ENCODE results near the gene CLDND1.

The CLDND1 gene

DNA sequence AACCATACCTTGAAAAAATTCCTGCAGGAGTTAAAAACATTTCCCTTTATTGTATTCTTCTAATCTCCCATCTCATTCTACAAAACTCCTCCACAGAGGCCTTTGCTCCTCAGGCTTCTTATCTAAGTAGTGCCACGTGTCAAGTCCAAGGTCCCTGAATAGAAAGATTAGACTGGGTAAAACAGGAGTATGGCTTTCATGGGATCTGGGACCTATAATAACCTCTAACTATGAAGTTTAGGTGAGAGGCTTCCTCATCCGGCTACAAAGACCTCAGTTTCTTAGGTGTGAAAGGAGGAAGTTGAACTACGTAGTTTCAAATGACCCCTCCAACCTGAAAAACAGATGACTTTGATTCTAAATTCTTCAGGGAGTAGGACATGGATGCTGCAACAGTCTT, 29.1 kb upstream of the CLDND1 start:
- DNase-seq (ENCODE audit: low read depth), result no peak

DNA sequence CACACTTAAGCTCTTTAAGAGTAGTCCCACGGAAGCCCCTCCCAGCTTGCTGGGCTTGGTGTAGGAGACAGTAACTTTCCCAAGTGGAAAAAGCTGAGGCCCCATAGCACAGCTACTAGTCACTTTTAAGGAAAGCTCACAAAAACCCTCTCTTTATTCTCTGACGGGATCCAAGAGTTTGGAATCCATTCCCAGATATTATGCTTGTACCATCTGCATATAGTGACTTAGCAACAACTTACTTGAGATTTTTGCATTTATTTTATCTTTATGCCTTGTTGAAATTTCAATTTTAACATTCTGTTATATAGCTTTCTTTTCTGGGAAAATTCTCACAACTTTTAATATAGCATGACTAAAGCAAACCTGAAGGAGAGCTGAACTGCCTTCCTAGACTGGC, 28.5 kb upstream of the CLDND1 start:
- DNase-seq (ENCODE audit: low read depth), result no peak

DNA sequence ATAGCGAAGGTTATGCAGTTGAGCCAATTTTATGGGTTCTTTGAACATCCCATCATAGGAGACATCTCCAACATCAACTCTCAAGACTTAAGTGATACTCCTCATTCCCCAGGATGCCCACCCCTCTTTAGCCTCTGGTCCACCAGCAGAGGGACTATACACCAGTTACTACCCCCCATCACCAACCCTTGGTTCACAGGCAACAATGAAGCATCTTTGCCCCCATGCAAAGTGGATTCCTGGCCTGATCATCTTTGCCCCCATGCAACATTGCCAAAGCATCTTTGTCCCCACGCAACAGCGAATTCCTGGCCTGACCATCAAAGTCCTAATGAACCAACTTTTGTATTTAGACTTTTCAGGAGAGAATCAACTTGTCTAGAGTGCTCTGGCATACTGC, 28.1 kb upstream of the CLDND1 start:
- no peak for DNase-seq (ENCODE audit: low read depth)

DNA sequence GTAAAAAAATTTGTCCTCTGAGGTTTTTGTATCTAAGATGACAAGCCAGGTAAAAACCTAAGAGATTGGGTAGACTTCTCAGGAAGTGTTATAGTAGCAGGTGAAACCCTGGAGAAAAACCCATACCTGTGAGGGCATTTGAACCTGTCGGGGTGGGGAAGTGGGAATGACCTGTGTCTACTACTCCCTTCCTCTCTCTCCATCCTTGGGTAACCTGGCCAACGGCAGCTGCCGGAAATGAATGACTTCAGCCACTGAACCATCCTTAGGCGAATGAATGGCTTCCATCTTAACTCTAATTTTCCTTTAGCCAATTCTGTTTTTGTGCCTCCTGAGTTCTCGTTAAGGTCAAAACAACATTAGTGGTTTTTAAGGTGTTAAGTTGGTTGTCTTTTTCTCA, 25.8 kb upstream of the CLDND1 start:
- no peak for DNase-seq (ENCODE audit: low read depth)

DNA sequence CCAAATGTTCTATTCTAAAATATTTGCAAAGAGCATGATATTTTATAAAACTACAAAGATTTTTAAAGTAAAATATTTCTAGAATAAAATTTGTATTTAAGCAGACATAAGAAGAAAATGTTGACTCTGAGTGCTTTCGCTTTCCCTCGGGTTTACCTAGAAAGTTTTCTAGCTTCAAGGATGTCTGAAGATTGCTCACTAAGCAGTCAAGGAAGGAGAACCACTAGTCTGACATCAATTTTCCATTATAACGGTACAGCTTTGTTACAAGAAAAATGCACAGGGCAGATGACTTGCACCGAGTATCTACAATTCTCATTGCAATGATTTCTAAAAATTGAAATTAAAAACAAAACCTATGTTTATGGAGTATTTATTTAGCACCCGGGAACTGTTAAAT, 23.2 kb upstream of the CLDND1 start:
- no peak for DNase-seq (ENCODE audit: low read depth)

DNA sequence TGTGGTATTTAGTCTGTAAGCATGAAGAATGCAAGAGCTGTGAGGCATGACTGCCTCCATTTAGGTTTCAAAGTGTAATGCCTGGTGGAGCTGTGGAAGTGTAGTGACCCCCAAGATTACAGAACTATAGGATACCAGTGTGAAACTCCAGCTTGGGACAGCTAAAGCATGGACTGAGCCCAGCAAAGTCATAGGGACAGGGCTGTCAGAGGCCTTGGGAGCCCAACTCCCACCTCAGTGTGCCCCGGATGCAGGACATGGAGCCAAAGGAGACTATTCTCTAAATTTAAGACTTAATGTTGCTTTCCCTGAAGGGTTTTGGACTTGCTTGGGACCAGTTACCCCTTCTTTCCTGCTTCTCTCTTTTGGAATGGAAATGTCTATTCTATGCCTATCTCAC, 19.9 kb upstream of the CLDND1 start:
- no peak for DNase-seq (ENCODE audit: low read depth)

DNA sequence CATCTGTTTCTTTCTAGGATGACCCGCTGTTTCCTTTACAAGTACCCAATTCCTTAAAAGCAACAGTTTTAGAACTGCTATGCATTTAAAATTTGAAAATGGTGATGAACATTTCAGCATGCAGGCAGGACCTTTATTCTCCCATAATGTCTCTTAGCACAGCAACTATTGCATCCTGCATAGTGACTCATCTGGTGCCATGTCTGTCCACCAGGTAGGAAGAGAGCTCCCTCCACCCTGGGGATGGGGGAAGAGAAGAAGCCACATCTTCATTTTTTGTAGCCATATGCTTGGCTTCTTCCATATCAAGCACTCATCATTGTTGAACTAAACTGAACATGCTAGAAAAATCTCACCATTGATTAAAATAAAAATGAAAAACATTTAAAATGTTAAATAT, 19.0 kb upstream of the CLDND1 start:
- no peak for DNase-seq (ENCODE audit: low read depth)

DNA sequence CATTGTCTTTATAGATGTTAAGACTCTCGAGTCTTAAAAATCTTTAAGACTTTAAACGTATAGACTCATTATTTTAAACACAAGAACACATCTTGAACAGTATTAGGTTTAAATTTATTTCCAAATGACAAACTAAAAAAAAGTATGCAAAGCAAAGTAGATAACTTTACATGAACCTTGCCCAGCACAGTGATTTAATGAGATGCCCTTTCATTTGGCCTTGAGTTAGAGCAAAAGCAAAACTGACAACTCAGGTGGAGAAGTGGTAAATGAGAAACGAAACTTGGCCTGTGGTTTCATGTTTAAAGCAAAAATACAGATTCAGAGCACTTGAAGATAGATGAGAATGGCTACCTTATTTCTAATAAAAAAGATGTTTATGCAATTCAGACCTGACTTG, 17.6 kb upstream of the CLDND1 start:
- DNase-seq (ENCODE audit: low read depth), result no peak

DNA sequence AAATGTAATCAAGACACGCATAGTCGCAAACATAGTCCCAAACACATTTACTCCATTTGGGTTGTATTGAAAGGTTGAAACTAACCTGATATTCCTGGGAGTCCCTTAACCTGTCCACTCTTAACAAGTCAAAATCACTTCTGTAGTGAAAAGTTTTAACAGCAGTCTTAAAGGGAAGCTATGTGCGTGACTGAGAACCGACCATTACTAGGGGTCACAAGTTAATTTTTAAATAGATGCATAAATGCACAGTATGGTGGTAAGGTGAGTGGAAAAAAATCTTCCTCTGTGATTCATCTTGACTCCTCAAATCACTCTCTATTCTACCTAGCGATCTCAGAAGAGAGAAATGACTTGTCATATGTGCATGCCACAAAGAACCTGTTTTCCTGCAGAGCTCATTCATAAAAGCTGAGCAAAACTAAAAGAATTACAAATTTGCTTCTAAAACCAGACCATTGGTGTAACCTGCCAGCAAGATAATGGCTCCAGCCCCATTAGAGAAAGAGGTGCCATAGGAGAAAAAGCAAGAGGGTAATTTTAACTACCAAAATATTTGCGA, 13.8 kb upstream of the CLDND1 start:
- no peak for DNase-seq (ENCODE audit: low read depth)

DNA sequence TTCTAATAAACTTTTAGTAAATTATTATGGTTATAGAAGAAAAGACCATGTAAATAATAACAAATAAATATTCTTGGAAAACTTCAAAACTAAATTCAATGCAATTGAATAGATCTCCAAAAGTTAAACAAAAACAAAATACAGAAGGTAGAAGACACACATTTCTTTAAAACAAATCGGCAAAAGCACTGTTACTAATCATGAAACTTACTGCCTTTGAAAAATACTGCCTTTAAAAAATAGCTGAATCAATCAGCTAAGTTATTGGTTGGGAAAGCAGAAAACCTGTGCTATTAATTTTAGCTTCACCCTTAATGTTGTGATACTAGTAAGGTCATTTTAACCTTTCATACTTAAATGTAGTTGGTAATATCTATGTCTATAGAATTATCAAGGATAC, 12.0 kb upstream of the CLDND1 start:
- DNase-seq (ENCODE audit: low read depth), result no peak

DNA sequence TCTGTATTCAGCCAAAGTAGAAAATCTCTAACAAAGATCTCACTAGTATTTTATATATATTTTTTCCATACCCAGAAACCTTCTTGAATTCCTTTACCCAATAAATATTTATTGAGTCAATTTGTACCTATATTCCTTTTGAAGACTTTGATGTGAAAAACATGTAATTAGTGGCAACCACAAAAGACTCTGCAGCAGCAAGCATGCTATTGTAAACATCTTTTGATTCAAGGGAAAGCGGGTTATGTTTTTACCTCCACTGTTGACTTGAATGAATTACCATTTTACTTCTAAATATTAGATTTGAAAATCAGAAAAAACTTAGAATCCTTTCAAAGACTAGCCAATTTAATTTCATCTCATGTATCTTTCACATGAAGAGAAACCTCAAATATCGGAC, 11.5 kb upstream of the CLDND1 start:
- no peak for DNase-seq (ENCODE audit: low read depth)

DNA sequence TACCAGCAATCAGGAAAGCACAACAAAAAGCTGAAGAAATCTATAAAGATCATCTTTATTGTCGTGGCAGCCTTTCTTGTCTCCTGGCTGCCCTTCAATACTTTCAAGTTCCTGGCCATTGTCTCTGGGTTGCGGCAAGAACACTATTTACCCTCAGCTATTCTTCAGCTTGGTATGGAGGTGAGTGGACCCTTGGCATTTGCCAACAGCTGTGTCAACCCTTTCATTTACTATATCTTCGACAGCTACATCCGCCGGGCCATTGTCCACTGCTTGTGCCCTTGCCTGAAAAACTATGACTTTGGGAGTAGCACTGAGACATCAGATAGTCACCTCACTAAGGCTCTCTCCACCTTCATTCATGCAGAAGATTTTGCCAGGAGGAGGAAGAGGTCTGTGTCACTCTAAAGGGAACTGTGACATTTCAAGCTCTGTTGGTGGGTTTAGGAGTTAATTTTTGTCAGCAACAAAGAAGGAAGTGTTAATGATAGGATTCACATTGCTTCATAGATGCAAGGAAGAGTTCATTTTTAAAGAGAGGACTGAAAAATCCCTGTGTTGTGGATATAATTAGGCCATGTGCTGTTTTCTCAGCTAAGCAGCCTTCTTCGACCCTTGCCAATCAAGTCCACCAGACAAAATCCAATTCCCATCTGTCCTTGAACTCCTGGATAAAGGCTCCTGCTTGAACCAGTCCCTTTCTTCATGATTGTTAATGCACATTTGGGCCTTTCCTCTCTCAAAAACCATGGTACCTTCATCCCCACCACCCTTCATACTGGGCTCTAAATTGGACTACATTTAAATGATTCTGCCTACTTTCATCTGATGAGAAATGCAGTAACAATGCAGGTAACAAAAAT, 10.2 kb upstream of the CLDND1 start:
- no peak for DNase-seq (ENCODE audit: low read depth)

DNA sequence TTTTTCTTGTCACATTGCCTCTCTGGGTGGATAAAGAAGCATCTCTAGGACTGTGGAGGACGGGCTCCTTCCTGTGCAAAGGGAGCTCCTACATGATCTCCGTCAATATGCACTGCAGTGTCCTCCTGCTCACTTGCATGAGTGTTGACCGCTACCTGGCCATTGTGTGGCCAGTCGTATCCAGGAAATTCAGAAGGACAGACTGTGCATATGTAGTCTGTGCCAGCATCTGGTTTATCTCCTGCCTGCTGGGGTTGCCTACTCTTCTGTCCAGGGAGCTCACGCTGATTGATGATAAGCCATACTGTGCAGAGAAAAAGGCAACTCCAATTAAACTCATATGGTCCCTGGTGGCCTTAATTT, 9.6 kb upstream of the CLDND1 start:
- no peak for DNase-seq (ENCODE audit: low read depth)

DNA sequence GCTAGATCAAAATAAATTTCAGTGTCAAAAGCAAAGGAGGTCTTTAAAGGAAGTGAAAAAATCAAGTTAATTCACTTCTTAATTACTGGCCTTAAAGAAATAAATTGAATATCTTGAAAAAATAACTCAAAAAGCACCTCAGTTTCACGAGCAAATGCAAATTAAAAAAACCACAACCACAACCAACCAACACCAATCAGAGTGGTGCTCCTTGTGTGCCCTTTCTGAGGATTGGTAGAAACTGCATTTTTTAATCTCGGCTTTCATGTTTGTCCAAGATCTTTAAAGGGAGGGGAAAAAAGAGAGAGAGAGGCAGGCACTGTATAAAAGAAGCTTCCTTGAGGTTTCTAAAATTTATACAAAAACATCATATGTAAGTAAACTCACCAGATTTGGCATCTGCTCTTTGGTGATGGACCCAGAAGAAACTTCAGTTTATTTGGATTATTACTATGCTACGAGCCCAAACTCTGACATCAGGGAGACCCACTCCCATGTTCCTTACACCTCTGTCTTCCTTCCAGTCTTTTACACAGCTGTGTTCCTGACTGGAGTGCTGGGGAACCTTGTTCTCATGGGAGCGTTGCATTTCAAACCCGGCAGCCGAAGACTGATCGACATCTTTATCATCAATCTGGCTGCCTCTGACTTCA, 9.0 kb upstream of the CLDND1 start, which contains the start of gene GPR15:
Gene GPR15, plus strand, starts transcription at position 357 of the 653 bp plus-strand sequence. Its CDS starts 56 bp downstream, at position 413.
- DNase-seq (ENCODE audit: low read depth), result no peak

DNA sequence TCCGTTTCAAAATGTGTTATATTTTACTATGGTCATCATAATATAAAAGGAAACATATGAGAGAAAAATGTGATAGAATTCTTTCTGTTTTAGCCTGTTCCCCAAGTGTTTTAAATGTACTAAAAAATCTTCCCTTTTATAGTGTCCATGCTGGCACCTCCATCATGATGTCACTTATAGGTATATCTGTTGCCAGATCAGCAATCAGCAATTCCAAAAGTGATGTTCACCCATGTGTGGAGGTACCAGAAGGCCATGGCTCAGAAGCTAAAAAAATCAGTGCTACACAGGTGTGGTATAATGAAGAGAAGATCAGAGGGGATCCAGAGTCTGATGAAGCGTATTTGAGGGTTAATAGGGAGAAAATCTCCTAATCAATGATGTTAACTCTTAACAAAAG, 8.0 kb upstream of the CLDND1 start:
- no peak for DNase-seq (ENCODE audit: low read depth)

DNA sequence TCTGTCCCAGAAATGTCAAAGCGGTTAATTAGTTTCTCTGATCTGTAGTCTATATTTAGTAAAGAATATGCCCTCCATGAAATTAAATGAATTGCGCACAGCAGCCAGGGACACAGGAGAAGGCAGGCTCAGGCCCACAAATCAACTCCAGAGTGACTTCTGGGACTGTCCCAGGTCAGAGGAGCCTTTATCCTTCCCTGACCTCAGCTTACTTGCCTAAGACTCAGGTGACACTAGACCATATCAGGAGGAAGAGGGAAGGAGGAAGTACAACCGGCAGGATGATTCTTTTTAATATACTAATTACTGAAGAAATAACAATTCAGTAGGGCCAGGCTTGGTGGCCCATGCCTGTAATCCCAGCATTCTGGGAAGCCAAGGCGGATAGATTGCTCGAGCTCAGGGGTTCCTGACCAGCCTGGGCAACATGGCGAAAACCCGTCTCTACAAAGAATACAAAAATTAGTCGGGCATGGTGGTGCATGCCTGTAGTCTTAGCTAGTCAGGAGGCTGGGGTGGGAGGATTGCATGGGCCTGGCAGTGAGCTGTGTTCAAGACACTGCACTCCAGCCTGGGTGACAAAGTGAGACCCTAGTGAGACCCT, 7.3 kb upstream of the CLDND1 start:
- DNase-seq (ENCODE audit: low read depth), result no peak

DNA sequence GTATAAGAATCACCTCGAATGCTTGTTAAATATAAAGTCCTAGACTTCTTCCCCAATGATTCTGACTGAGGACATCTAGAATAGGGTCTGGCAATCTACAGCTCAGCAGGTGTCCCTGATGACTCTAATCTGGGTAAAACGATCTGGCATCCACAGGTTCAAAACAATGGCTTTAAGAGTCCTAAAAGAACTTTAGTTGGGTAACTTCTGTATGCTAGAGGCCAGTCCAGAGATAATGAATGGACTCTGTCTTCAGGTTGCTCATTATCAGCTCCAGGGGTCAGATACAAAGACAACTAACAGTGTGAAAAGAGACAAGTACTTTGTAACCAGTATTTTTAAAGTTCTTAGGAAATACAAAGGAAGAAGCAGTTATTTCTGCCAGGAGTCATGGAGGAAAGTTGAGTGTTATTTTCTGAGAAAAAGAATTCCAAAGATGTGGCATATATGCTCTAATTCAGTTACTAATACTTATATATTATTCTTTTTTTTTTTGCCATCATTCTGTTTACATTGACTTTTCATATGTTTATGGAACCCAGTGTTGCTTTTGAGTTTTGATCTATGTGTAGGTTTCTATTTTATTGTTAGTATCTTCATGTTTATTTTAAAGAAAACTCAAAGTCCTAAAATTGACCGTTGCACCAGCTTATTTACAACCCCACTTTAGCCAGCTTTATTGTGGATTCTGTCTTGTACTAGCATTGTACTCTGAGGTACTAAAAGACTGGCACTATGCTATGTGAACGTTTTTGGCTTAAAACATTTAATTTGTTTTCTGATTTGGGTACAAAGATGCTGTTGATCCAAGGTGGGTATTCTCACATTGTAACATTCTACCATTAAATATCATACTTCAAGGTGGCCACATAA, 6.0 kb upstream of the CLDND1 start:
- no peak for DNase-seq (ENCODE audit: low read depth)

DNA sequence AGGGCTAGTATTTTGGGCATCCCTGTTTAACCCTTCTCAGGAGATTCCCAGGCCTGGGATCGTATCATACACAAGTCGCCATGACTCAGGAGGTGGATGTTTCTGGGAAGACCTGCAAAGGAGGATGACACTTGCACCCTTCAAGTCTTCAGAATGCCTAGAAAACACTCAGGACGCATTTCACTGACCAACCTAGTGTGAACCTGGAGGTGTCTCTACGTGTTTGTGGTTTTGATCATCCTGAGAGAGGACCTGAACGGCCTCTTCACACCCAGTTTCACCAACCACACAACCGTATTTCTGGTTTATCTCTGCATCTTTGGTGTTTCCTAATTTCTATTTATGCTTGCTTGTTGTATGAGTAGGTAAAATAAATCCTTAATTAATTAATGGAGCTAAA, 2.8 kb upstream of the CLDND1 start:
- DNase-seq (ENCODE audit: low read depth), result no peak

DNA sequence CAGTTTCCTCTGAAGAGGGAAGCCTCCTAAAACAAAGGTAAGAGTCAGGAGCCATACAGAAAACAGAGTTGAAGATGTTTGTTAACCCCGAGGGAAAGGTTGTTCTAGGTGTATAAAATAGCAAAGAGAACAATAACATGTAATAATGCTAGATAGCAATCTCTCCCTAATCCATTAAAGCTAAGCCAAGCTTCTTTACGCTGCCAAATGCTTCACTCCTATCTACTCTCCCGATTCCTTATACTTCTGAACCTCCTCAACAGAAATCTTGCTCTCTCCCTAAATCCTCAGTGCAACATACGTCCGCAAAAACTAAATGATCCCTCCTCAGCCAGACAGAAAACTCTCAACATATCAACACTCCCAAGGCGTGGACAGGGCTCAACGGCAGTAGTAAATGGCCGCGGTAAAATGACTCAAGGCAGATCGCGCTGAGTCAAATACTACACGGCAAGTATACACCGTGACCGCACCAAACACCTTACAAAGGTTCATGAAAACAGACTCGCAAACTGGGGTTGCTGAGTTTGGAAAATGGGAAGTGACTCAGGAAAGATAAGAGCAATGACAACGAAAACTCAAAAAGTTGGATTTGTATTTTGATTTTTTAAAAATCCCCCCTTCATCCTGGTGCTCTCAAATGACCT, 682 bp downstream of the CLDND1 start:
- peak; percentile 17 for DNase-seq (ENCODE audit: low read depth)

DNA sequence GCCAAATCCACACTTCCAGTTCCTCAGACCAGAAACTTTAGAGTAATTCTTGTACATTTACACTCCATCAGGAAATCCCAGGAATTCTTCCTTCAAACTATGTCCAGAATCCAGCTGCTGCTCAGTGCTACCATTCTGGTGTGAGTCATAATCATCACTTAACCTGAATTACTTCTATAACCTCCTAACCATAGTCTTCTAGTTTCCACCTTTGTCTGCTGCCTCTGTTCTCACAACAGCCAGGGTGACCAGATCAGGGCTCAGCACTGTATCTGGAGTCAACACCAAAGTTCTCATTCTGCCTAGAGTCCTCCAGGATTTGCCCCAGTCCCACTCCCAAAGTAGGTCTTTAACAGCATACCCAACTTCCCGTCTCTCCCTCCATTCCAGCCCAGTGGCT, 3.4 kb downstream of the CLDND1 start:
- DNase-seq (ENCODE audit: low read depth), result no peak

DNA sequence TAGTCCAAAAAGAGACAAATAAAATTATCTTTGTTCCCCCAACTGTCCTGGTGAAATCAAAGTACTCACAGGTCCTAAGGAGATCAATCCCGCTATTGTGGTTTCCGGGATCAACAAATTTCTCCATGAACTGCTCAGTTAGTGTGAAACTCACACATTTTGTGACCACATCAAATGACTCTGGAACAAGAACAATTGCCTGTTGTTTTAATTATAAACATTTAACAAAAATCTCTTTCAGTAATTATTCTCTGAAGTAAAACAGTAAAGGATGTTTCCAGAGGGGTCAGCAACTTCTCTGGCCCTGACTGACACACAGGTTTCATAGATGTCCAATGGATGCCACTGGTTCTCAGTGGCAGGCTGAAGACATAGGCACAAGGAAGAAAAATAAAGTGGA, 3.9 kb downstream of the CLDND1 start:
- DNase-seq (ENCODE audit: low read depth), result no peak

DNA sequence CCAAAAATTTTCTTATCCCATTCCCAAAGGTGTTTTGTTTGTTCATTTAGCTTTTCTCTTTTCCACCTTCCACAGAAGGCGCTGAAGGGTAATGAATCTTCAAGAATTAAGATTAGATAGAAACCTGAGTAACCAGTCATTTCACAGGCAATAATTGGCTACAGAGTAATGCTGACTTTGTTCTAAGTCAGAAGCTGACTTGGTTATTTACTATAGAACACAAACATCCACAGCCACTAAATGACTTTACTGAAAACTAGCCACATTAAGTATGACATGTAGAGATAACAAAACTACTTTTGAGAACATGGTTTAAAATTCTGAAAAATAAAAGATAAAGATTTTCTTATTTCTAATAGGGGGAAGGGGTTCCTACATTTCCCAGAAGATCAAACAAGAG, 7.8 kb downstream of the CLDND1 start:
- DNase-seq (ENCODE audit: low read depth), result no peak
